PC-9 (cell line): Measurements from ENCODE around the gene TNPO2. TPM values are rescaled to one million over a fixed set of nuclear protein-coding genes. Genes with fewer than 3 reads are reported as not detected.

ENCODE experiments used
- BruUV-seq: library from RNA; stranded (reverse); fragments of 400-500 nt; replicated peaks from 2 replicates; lab custom pipeline; 2021; lab: Mats Ljungman, UMichigan
- CTCF ChIA-PET: fragments of 300-600 bp; sonication (Branson Sonifier 250); formaldehyde crosslinking; loops from one replicate; lab custom pipeline; 2022; ENCODE audit warnings: antibody characterized with exemption; lab: Charles Lee
- POLR2A ChIA-PET: fragments of 300-600 bp; sonication (Branson Sonifier 250); formaldehyde crosslinking; loops from one replicate; lab custom pipeline; 2022; ENCODE audit warnings: antibody characterized with exemption; ENCODE audit not compliant: unreplicated experiment; lab: Charles Lee
- DNase-seq, 2 experiments: peaks; one replicate each; pipeline versions ENCODE4 v3.0.0 to v3.0.0-alpha.2; 2015 to 2022; ENCODE audit warnings: mixed read lengths in 1 of 2
- H2AFZ ChIP-seq: fragments of 200-600 bp; sonication (generic); 2 replicates; pipeline ENCODE4 v1.8.1; 2017; ENCODE audit warnings: antibody characterized with exemption
- H3F3A ChIP-seq: fragments of 200-600 bp; sonication (generic); 2 replicates; pipeline ENCODE4 v1.8.1; 2017; ENCODE audit warnings: antibody characterized with exemption, mild to moderate bottlenecking, low read depth; ENCODE audit not compliant: insufficient read depth
- H3K27ac ChIP-seq: fragments of 200-600 bp; sonication (generic); 2 replicates; pipeline ENCODE4 v1.6.1; 2016; ENCODE audit warnings: mixed run types
- H3K27me3 ChIP-seq: fragments of 200-600 bp; sonication (generic); 2 replicates; pipeline ENCODE4 v1.6.1; 2016; ENCODE audit warnings: low read depth, mixed run types; ENCODE audit not compliant: insufficient read depth
- H3K36me3 ChIP-seq: fragments of 200-600 bp; sonication (generic); 2 replicates; pipeline ENCODE4 v1.6.1; 2016; ENCODE audit warnings: low read depth, mixed run types
- H3K4me1 ChIP-seq: fragments of 200-600 bp; sonication (generic); replicated peaks from 2 replicates; pipeline ENCODE4 v1.6.1; 2016; ENCODE audit warnings: mixed run types; ENCODE audit not compliant: insufficient read depth
- H3K4me2 ChIP-seq: fragments of 200-600 bp; sonication (generic); 2 replicates; pipeline ENCODE4 v1.6.1; 2017; ENCODE audit warnings: mixed run types
- H3K4me3 ChIP-seq: fragments of 200-600 bp; sonication (generic); 2 replicates; pipeline ENCODE4 v1.6.1; 2016; ENCODE audit warnings: mixed run types
- H3K79me2 ChIP-seq: fragments of 200-600 bp; sonication (generic); 2 replicates; pipeline ENCODE4 v1.6.1; 2017; ENCODE audit warnings: low read depth, mixed run types
- H3K9me2 ChIP-seq: fragments of 200-600 bp; sonication (generic); 2 replicates; pipeline ENCODE4 v1.8.1; 2017; ENCODE audit warnings: mild to moderate bottlenecking; ENCODE audit not compliant: insufficient read depth
- H3K9me3 ChIP-seq: fragments of 200-600 bp; sonication (generic); 2 replicates; pipeline ENCODE4 v1.8.1; 2016; ENCODE audit warnings: low read depth; ENCODE audit not compliant: insufficient read depth
- H4K20me1 ChIP-seq: fragments of 200-600 bp; sonication (generic); 2 replicates; pipeline ENCODE4 v1.8.1; 2017; ENCODE audit not compliant: insufficient read depth
- CTCF ChIP-seq: fragments of 200-600 bp; sonication (generic); conservative IDR thresholded peaks from 2 replicates; pipeline ENCODE4 v1.6.1; 2017; ENCODE audit warnings: mixed run types, antibody characterized with exemption, mild to moderate bottlenecking, moderate library complexity
- EZH2 ChIP-seq: fragments of 200-600 bp; sonication (generic); IDR thresholded peaks from 2 replicates; pipeline ENCODE4 v1.8.0; 2017; ENCODE audit warnings: antibody characterized with exemption, low read depth
- intact Hi-C: fragments of 100-400 bp; cut with micrococcal nuclease; formaldehyde crosslinking; loops from one replicate; pipeline ENCODE4 v1.10.0; 2022; ENCODE audit not compliant: unreplicated experiment
- total RNA-seq: library from RNA; stranded (reverse); gene quantifications from 2 replicates; pipeline ENCODE4 v1.2.3, GENCODE V29; 2021

TNPO2 gene
- total RNA-seq, 1 experiment from 2014 or later: 77.5 TPM

DNA sequence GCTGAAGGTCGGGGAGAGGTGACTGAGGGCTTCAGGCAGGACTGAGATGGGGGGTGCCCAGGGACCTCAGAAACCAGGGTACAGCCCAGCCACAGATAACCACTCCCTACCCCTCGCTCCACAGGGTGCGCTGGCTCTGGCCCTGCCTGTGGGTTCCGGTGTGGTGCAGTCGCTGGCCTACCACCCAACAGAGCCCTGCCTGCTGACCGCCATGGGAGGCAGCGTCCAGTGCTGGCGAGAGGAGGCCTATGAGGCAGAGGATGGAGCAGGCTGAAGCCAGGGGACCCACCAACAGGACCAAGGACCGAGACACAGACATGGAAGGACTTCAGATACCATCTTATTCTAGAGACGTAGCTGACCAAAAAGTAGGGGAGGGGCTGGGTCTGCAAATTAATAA lies 48.3 kb downstream of the TNPO2 start:
- peaks cover 24% of the 10 kb centered on the region for H3K79me2 ChIP-seq
- H3K4me1 ChIP-seq: peaks cover 11% of the 10 kb centered on the region; the same call in 1 of the 2 replicates
- no peak overlapping the region for H2AFZ ChIP-seq
- no peak overlapping the region for H3K4me3 ChIP-seq
- no peaks in the 10 kb centered on the region for H3K9me3 ChIP-seq
- no peak for TF ChIP-seq CTCF
- no peak for TF ChIP-seq EZH2
- ChIA-PET POLR2A (no interaction called here), CTCF (no interaction called here)
- peaks cover 25% of the 10 kb centered on the region for H4K20me1 ChIP-seq
- H3K9me2 ChIP-seq: no peaks in the 10 kb centered on the region
- peaks cover 34% of the 10 kb centered on the region for H3K36me3 ChIP-seq
- H3K4me2 ChIP-seq: no peak overlapping the region
- no peaks in the 10 kb centered on the region for H3K27me3 ChIP-seq
- intact Hi-C loops: no loop called here
- no TSS peak for BruUV-seq
- no peak for DNase-seq
- no peak overlapping the region for H3K27ac ChIP-seq
- H3F3A ChIP-seq: peaks cover 48% of the 10 kb centered on the region

DNA sequence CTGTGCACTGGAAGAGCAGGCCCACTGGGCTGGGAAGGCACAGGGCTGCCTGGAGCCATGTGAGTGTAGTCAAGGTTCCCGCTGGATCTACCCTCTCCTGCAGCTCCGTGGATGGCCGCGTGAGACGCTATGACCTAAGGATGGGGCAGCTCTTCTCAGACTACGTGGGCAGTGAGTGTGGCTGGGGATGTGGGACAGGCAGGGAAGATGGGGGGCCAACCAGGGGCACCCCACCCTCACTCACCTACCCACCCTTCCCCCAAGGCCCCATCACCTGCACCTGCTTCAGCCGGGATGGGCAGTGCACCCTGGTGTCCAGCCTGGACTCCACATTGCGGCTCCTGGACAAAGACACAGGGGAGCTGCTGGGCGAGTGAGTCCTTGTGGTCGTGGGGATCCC lies 51.0 kb downstream of the TNPO2 start:
- Histone ChIP-seq H3K4me1 (peaks cover 15% of the 10 kb centered on the region), H3K79me2 (peaks cover 29% of the 10 kb centered on the region), H3K4me2 (no peak overlapping the region), H3K9me3 (no peaks in the 10 kb centered on the region), H3K4me3 (no peak overlapping the region), H4K20me1 (peaks cover 15% of the 10 kb centered on the region), H3F3A (peaks cover 47% of the 10 kb centered on the region), H3K9me2 (no peaks in the 10 kb centered on the region), H3K27me3 (no peaks in the 10 kb centered on the region), H2AFZ (no peak overlapping the region), H3K27ac (no peak overlapping the region), H3K36me3 (peaks cover 20% of the 10 kb centered on the region)
- ChIA-PET POLR2A (interaction anchor here (0.7 kb wide), 1 partner anchor 472 kb away, joined by 5 read pairs; no protein-coding TSS in a partner anchor), CTCF (interaction anchor here (0.7 to 1.0 kb wide), 3 partner anchors 27 to 1405 kb away, joined by 4 to 13 read pairs (median 13); no protein-coding TSS in a partner anchor)
- BruUV-seq: no TSS peak
- no peak for TF ChIP-seq EZH2
- no peak for TF ChIP-seq CTCF
- intact Hi-C loops: loop anchor here (2.0 kb wide), 1 partner anchor 108 kb away; no protein-coding TSS in a partner anchor
- no peak for DNase-seq

- POLR2A ChIA-PET: interaction anchor here (0.7 kb wide), 1 partner anchor 337 kb away, joined by 3 read pairs; the partner anchor contains the start of gene ZNF563
- intact Hi-C loops: no loop called here
- H2AFZ ChIP-seq: peak overlapping the region; percentile 89
Observed at GRCh38 chr19:12670159-12670928, 53.4 kb downstream of the TNPO2 start.

More at GRCh38 chr19:12670159-12670928, 53.4 kb downstream of the TNPO2 start:
- no peak for DNase-seq
- Histone ChIP-seq H3K79me2 (peaks cover 39% of the 10 kb centered on the region), H3K4me2 (peak overlapping the region; percentile 81), H3K27ac (peak overlapping the region; percentile 81), H3K36me3 (peaks cover 7% of the 10 kb centered on the region), H3F3A (peaks cover 35% of the 10 kb centered on the region), H3K4me1 (peaks cover 29% of the 10 kb centered on the region), H3K9me2 (no peaks in the 10 kb centered on the region), H3K9me3 (no peaks in the 10 kb centered on the region), H4K20me1 (no peaks in the 10 kb centered on the region), H3K4me3 (peak overlapping the region; percentile 69), H3K27me3 (no peaks in the 10 kb centered on the region)
- TF ChIP-seq EZH2: no peak
- no peak for TF ChIP-seq CTCF
- CTCF ChIA-PET: no interaction called here
- no TSS peak for BruUV-seq
